ENCODE data around the gene BRME1. TPM values are rescaled to one million over a fixed set of nuclear protein-coding genes. Genes with fewer than 3 reads are reported as not detected.
A peak's percentile ranks its signal among the peaks of the same experiment; 100 is the strongest.

Gene BRME1
- total RNA-seq = 16.2 and 18.6 TPM in 2 replicates

GRCh38 chr19:13905634-13906520 lies at the start of gene BRME1, which contains the start of gene CC2D1A:
TSS of gene BRME1 (minus strand) at chr19:13906117. CDS start at chr19:13904892, 1,225 bp downstream.
TSS of gene CC2D1A (plus strand) at chr19:13906201. CDS start at chr19:13906442, 241 bp downstream.
- Mint-ChIP-seq H3K36me3 (ENCODE audit: low read depth) (peaks cover 11% of the 10 kb centered on the region), H3K27me3 (no peaks in the 10 kb centered on the region), H3K27ac (peak within 1 kb of the TSS; percentile 94), H3K9me3 (no peaks in the 10 kb centered on the region), H3K4me3 (peak within 1 kb of the TSS; percentile 84), H3K4me1 (peaks cover 15% of the 10 kb centered on the region)
- peak; percentile 99 for DNase-seq
- intact Hi-C loops (cut with micrococcal nuclease) = loop anchor here (1.0 to 2.0 kb wide), 3 partner anchors 25 to 100 kb away; partner anchors contain the start of genes DCAF15 and RFX1

DNA sequence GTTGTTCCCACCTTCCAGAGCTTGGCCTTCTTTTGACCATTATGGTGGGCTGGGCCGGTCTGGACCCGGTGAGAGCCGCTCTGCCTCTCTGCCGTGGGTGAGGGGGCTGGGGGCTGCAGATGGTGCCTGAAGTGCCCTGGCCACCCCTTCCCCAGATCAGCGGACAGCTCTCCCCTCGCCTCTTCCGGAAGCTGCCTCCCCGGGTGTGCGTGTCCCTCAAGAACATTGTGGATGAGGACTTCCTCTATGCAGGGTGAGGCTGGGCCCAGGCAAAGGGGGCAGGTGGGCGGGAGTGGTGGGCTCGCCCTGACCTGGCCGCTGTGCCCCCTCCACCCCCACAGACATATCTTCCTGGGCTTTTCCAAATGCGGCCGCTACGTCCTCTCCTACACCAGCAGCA lies 48.3 kb upstream of the BRME1 start:
- intact Hi-C loops (cut with micrococcal nuclease) = no loop called here
- DNase-seq = no peak
- H3K9me3 Mint-ChIP-seq = no peaks in the 10 kb centered on the region
- H3K4me3 Mint-ChIP-seq = peak overlapping the region; percentile 99
- peaks cover 4% of the 10 kb centered on the region for H3K27me3 Mint-ChIP-seq
- H3K27ac Mint-ChIP-seq = peak overlapping the region; percentile 62
- peaks cover 14% of the 10 kb centered on the region for H3K4me1 Mint-ChIP-seq
- H3K36me3 Mint-ChIP-seq (ENCODE audit: low read depth) = peaks cover 24% of the 10 kb centered on the region

- Mint-ChIP-seq H3K36me3 (ENCODE audit: low read depth) (peaks cover 18% of the 10 kb centered on the region), H3K27me3 (peaks cover 4% of the 10 kb centered on the region), H3K4me3 (peak overlapping the region; percentile 99), H3K4me1 (peaks cover 14% of the 10 kb centered on the region), H3K27ac (peak overlapping the region; percentile 75), H3K9me3 (no peaks in the 10 kb centered on the region)
- intact Hi-C loops (cut with micrococcal nuclease) = loop anchor here (1.0 to 2.0 kb wide), 6 partner anchors 33 to 128 kb away; partner anchors contain the start of genes BRME1, CC2D1A, IL27RA and RFX1
- DNase-seq = peak; percentile 68
These were observed 47.1 kb upstream of the BRME1 start for GRCh38 chr19:13952931-13953531.

DNA sequence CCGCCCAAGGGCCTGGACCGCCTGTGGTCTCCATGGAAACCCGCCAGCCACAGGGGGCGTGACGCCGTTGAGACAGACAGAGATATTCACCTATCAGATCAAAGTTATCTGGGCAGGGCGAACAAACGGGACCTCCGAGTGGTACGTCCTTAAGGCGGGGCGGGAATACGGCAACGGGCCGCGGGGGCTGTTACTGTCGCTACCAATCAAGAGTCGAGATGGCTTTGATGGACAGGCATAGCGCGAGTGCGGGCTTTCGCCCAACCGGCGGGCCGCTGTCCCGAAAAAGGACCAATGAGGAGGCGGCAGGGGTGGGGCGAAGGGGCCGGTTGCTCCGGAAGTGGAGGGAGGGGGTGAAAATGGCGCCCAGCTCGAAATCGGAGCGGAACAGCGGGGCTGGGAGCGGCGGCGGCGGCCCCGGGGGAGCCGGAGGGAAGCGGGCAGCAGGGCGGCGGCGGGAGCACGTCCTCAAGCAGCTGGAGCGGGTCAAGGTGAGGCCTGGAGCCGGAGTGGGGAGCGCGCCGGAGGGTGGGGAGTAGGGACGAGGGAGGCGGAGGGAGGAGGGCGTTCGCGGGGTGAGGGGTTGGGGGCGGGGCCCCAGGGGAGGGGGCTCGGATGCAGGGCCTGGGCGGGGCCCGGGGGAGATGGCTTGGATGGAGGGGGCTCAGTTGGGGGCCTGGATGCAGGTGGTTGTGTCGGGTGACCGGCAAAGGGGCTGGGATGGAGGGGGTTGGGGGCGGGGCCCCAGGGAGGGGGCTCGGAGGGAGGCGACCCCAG lies 46.4 kb upstream of the BRME1 start, which contains the start of gene DCAF15:
Gene DCAF15 (plus strand): TSS at position 356 of the 777 bp plus-strand sequence. CDS start 4 bp downstream, at position 360.
- intact Hi-C loops (cut with micrococcal nuclease) = loop anchor here (1.0 to 2.0 kb wide), 6 partner anchors 34 to 129 kb away; partner anchors contain the start of genes BRME1, CC2D1A, IL27RA and RFX1
- Mint-ChIP-seq H3K27ac (peak within 1 kb of the TSS; percentile 97), H3K9me3 (no peaks in the 10 kb centered on the region), H3K4me3 (peak within 1 kb of the TSS; percentile 99), H3K27me3 (peaks cover 4% of the 10 kb centered on the region), H3K4me1 (peaks cover 14% of the 10 kb centered on the region), H3K36me3 (ENCODE audit: low read depth) (peaks cover 18% of the 10 kb centered on the region)
- DNase-seq = peak; percentile 100

DNA sequence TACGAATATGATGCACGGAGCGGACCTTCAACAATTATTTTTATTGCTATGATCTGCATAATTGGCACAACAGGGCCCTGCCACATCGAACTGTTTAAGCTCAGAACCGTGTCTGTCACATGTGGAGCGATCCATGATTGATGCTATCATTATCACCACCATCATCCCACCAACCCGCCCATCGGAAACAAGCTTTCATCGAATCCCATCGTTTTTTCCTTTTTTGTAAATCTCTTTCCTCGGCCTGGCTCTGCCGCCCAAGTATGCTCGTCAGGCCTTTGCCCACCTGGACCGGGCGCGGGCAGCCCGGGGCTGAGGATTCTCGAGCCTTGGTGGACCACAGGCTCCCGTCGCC lies 45.9 kb upstream of the BRME1 start:
- Mint-ChIP-seq H3K4me3 (peak overlapping the region; percentile 99), H3K36me3 (ENCODE audit: low read depth) (peaks cover 15% of the 10 kb centered on the region), H3K4me1 (peaks cover 14% of the 10 kb centered on the region), H3K27me3 (peaks cover 4% of the 10 kb centered on the region), H3K9me3 (no peaks in the 10 kb centered on the region), H3K27ac (peak overlapping the region; percentile 97)
- no peak for DNase-seq
- intact Hi-C loops (cut with micrococcal nuclease) = loop anchor here (1.0 to 2.0 kb wide), 6 partner anchors 35 to 130 kb away; partner anchors contain the start of genes BRME1, CC2D1A, IL27RA and RFX1

DNA sequence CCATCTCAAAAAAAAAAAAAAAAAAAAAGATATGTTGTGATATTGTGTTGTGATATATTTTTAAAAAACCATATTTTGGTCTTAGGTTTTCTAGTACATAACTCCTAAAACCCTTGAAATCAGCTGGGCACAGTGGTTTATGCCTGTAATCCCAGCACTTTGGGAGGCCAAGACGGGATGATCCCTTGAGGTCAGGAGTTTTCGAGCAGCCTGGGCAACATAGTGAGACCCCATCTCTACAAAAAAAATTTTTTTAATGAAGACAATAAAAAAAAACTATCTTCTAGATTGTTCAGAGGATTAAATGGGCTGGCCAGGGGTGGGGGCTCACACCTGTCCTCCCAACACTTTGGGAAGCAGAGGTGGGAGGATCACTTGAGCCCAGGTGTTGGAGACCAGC lies 45.1 kb upstream of the BRME1 start:
- H3K4me3 Mint-ChIP-seq = no peak overlapping the region
- intact Hi-C loops (cut with micrococcal nuclease) = no loop called here

GRCh38 chr19:13946414-13946813 lies 40.5 kb upstream of the BRME1 start:
- no peaks in the 10 kb centered on the region for H3K36me3 Mint-ChIP-seq (ENCODE audit: low read depth)
- intact Hi-C loops (cut with micrococcal nuclease) = no loop called here
- H3K27me3 Mint-ChIP-seq = peaks cover 5% of the 10 kb centered on the region
- no peak for DNase-seq
- no peak overlapping the region for H3K4me3 Mint-ChIP-seq
- no peaks in the 10 kb centered on the region for H3K9me3 Mint-ChIP-seq
- H3K4me1 Mint-ChIP-seq = no peaks in the 10 kb centered on the region
- no peak overlapping the region for H3K27ac Mint-ChIP-seq

More for the DNA sequence above, 45.1 kb upstream of the BRME1 start:
- no peak for DNase-seq
- Mint-ChIP-seq H3K27ac (no peak overlapping the region), H3K4me1 (peaks cover 14% of the 10 kb centered on the region), H3K27me3 (peaks cover 4% of the 10 kb centered on the region), H3K36me3 (ENCODE audit: low read depth) (peaks cover 10% of the 10 kb centered on the region), H3K9me3 (no peaks in the 10 kb centered on the region)

GRCh38 chr19:13942023-13942684 lies 36.2 kb upstream of the BRME1 start:
- Mint-ChIP-seq H3K36me3 (ENCODE audit: low read depth) (no peaks in the 10 kb centered on the region), H3K4me1 (no peaks in the 10 kb centered on the region), H3K4me3 (no peak overlapping the region), H3K27ac (no peak overlapping the region), H3K9me3 (no peaks in the 10 kb centered on the region), H3K27me3 (peaks cover 9% of the 10 kb centered on the region)
- intact Hi-C loops (cut with micrococcal nuclease) = no loop called here
- no peak for DNase-seq

- Mint-ChIP-seq H3K36me3 (ENCODE audit: low read depth) (no peaks in the 10 kb centered on the region), H3K27ac (no peak within 1 kb of the TSS), H3K4me3 (no peak within 1 kb of the TSS), H3K4me1 (peaks cover 3% of the 10 kb centered on the region), H3K27me3 (peaks cover 11% of the 10 kb centered on the region), H3K9me3 (no peaks in the 10 kb centered on the region)
- no peak for DNase-seq
- intact Hi-C loops (cut with micrococcal nuclease) = no loop called here
These were observed 32.6 kb upstream of the BRME1 start, which contains the start of gene PODNL1 for GRCh38 chr19:13938301-13939064. TSS of gene PODNL1 (minus strand) at chr19:13938417. CDS start at chr19:13938181, 236 bp downstream.

- no peaks in the 10 kb centered on the region for H3K9me3 Mint-ChIP-seq
- intact Hi-C loops (cut with micrococcal nuclease) = no loop called here
- H3K36me3 Mint-ChIP-seq (ENCODE audit: low read depth) = no peaks in the 10 kb centered on the region
These were observed 31.8 kb upstream of the BRME1 start for GRCh38 chr19:13937479-13938300.

GRCh38 chr19:13935765-13936510 lies 30.0 kb upstream of the BRME1 start:
- no peak for DNase-seq
- H3K4me1 Mint-ChIP-seq = peaks cover 3% of the 10 kb centered on the region
- intact Hi-C loops (cut with micrococcal nuclease) = no loop called here
- H3K36me3 Mint-ChIP-seq (ENCODE audit: low read depth) = no peaks in the 10 kb centered on the region
- H3K27me3 Mint-ChIP-seq = peaks cover 9% of the 10 kb centered on the region
- H3K27ac Mint-ChIP-seq = no peak overlapping the region
- H3K4me3 Mint-ChIP-seq = no peak overlapping the region
- H3K9me3 Mint-ChIP-seq = no peaks in the 10 kb centered on the region

More at GRCh38 chr19:13937479-13938300, 31.8 kb upstream of the BRME1 start:
- Mint-ChIP-seq H3K27ac (no peak overlapping the region), H3K4me1 (peaks cover 3% of the 10 kb centered on the region), H3K4me3 (no peak overlapping the region), H3K27me3 (peaks cover 11% of the 10 kb centered on the region)
- DNase-seq = no peak
